ENCODE measurements around the gene ATG9B.
"Not testable (repeated sequence)": the region's sequence is repeated elsewhere in the genome, so short reads cannot be mapped to it uniquely, and the experiment has no call there.

Gene ATG9B

DNA sequence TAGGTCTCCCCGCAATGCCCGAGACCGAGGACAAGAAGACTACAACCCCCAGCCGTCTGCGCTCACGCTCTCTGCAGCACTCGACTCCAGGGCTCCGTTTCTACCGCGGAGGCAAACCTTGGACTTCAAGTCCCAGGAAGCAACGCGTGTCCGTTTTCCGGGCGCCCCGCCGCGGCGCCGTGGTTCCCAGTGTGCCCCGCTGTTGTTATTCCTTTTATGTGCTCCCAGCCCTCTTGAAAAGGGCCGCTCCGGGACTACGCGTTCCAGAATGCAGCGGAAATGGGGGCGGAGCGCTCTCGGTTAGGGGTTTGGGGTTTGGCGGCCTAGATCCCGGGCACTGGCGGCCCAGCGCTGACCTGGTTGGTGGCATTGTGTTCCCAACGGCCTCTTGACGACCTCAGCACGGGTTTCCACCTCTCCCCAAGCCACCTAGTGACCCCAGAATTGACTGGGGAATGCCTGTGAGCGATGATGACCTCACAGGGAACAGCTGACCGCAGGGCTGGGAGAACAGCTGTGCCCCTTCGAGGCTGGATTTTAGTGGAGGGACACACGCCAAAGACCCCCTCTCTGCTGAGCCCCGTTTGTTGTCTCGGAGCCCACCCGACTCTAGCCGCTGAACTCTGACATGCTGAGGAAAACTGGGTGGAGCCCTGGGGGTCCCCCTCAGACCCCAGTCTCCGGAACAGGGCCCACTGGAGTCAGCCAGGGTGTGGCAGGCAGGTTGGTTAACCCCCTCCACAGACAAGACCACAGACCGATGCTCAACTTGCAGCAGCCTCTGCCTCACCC is 33.9 kb upstream of the ATG9B start:
- peak; percentile 99 for DNase-seq (ENCODE audit: low spot score)

- DNase-seq (ENCODE audit: low spot score), result peak; percentile 36
These were observed 33.3 kb upstream of the ATG9B start, which contains the start of gene CDK5 for GRCh38 chr7:151057506-151057988. Gene CDK5, minus strand, starts transcription at chr7:151057897. Its CDS starts 49 bp downstream, at chr7:151057848.

DNA sequence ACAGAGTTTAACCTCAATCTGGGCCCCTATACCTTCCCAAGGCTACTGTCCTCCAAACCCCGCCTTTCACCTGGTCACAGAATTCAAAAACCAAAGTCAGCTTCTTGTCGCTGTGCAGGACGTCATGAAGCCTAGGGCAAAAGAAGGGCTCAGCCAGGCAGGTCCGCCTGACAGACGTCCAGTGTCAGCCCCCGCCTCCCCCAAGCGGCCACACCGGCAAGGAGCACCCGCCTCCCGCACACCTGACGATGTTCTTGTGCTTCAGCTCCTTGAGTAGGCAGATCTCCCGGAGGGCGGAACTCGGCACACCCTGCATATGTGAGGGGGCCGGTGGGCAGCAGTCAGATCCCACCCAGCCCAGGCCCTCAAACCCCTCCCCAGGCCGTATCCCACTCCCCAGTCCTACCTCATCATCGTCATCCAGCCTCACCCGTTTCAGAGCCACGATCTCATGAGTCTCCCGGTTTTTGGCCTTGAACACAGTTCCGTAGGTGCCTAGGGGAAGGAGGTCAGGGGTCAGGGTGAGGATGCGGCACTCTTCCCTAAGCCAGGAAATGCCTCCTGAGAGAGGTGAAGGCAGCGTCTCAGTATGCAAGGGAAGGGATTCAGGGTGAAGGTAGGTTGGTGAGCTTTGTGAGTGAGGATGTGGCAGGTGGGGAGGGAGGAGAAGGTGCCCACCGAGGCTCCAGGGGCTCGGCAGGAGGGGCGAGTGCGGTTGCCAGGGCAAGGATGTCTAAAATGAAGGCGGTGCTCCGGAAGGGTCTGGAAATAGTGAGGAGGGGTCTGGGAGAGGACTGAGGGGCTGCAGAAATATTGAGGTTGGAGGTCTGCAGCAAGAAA is 32.6 kb upstream of the ATG9B start:
- no peak for DNase-seq (ENCODE audit: low spot score)

- no peak for DNase-seq (ENCODE audit: low spot score)
These were observed 32.0 kb upstream of the ATG9B start for GRCh38 chr7:151056283-151056665.

DNA sequence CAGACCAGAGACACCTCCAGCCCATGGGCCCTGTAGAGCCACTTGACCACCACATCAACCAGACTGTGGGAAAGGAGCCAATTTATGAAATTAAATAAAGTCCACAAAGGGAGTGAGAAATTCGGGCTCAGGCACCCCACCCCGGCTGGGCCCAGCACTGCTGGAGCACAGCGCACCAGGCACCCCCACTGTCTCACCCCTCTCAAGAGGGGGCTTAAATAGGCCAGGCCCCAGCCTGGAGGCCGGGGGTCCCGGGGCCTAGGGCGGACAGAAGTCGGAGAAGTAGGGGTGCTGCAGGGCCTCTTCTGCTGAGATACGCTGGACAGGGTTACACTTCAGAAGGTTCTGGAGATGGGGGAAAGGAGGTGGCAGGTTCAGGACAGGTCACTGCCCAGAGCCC is 29.5 kb upstream of the ATG9B start:
- DNase-seq (ENCODE audit: low spot score), result no peak

GRCh38 chr7:151053096-151053495 is 28.8 kb upstream of the ATG9B start:
- DNase-seq (ENCODE audit: low spot score), result no peak

DNA sequence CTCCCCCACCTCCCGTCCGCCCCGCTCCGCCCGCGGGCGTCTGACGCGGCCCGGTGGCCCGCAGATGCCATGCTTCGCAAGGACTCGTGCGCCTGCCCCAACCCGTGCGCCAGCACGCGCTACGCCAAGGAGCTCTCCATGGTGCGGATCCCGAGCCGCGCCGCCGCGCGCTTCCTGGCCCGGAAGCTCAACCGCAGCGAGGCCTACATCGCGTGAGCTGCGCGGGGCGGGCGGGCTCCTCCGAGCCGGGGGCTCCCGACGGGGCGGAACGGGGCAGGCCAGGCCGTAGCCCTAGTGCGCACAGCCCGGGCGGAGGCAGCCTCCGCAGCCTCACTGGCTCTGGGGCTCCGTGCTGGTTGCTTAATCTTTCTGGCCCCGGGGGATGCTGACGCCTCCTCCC is 26.8 kb upstream of the ATG9B start:
- DNase-seq (ENCODE audit: low spot score), result peak; percentile 70

DNA sequence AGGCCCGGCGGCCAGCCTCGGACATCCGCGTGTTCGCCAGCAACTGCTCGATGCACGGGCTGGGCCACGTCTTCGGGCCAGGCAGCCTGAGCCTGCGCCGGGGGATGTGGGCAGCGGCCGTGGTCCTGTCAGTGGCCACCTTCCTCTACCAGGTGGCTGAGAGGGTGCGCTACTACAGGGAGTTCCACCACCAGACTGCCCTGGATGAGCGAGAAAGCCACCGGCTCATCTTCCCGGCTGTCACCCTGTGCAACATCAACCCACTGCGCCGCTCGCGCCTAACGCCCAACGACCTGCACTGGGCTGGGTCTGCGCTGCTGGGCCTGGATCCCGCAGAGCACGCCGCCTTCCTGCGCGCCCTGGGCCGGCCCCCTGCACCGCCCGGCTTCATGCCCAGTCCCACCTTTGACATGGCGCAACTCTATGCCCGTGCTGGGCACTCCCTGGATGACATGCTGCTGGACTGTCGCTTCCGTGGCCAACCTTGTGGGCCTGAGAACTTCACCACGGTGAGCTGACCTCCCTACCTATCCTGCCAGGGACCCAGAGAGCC is 24.7 kb upstream of the ATG9B start:
- no peak for DNase-seq (ENCODE audit: low spot score)

DNA sequence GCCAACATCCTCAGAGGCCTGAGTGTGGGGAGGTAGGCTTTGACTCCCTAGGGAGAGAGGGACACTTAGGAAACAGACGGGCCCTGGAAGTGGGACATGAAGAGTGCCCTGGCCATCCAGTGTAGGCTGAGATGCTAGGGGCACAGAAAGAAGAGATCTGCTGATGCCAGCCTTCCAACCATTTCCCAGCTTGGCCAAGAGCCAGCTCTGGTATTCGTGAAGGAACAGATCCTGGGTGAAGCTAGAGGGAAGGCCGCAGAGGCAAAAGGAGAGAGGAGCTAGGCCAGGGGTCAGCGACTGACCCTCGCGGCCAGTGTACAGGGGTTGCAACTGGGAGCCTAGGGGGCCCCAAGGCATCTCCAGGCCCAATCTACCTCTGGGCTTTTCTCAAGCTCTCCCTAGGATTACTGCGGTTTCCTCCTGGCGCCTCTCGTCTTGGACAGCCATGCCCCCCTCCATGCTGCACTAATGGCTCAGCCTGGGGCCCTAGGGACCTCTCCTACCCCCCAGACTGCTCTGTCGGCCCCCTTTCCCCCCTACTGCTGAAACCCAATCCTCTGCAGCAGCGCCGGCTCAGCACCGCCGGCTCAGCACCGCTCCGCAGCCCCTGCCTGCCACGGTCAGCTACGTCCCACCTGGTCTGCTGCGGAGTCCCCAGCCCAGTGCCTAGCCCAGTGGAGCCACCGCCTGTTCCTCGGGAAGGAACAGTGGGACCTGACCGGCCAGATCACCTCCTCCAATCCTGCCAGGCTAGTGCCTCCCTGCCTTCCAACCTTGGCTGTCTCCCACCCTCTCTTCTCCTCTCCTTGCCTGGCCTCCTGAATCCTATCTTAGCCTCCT is 23.9 kb upstream of the ATG9B start, which contains the start of gene ASIC3:
Gene ASIC3, plus strand, starts transcription at position 556 of the 840 bp plus-strand sequence. CDS start 355 bp downstream, outside the sequence.
- DNase-seq (ENCODE audit: low spot score), result no peak

GRCh38 chr7:151046603-151047573 is 22.6 kb upstream of the ATG9B start:
- peak; percentile 47 for DNase-seq (ENCODE audit: low spot score)

- DNase-seq (ENCODE audit: low spot score), result no peak
These were observed 21.7 kb upstream of the ATG9B start for GRCh38 chr7:151045967-151046366.

GRCh38 chr7:151045262-151045661 is 21.0 kb upstream of the ATG9B start:
- DNase-seq (ENCODE audit: low spot score), result no peak

- DNase-seq (ENCODE audit: low spot score), result no peak
These were observed 19.7 kb upstream of the ATG9B start for GRCh38 chr7:151043959-151044358.

- not testable (repeated sequence) for DNase-seq (ENCODE audit: low spot score)
These were observed 19.2 kb upstream of the ATG9B start for GRCh38 chr7:151043449-151043848.

- DNase-seq (ENCODE audit: low spot score), result no peak
These were observed 16.5 kb upstream of the ATG9B start for GRCh38 chr7:151040616-151041375.

- no peak for DNase-seq (ENCODE audit: low spot score)
These were observed 15.7 kb upstream of the ATG9B start for GRCh38 chr7:151039850-151040548.

DNA sequence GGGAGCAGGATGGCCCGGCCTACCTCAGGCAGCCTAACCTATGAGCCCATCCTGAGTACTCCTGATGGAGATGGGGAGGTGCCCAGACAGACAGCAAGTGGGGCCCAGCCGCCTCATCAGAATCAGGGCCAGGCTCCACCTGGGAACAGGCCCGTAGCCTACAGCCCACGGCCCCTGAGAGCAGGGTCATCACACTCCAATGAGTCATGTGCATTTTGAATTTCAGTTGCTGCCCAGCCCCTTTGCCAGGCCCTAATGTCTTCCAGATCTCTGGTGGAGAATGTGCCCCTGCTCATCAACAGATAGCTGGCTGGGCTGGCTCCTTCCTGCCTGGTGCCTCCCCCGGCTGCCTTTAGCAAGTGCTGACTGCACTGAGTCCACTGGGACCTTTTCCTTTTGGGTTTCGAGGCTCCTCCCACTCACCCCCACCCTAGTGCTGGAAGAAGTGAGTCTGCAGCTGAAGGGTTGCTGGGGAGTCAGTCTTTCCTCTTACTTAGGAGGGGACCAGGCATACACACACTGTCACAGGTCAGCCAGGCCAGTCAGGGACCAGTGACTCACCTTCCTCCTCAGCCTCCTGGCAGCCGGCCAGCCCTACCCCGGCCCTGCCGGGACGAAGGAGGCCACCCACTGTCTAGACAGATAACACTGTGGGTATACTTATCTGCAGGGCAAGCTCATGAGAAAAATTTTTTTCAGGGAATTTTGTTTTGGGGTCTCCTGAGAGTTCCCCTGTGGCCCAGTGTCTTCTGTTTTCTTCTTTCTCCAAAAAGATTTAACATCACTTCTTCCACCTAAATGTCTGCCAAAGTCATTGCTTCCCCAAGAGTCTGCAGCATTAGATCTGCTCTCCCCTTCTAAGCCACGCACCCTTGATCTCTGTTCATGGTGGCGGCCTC is 14.9 kb upstream of the ATG9B start:
- DNase-seq (ENCODE audit: low spot score), result peak; percentile 92

DNA sequence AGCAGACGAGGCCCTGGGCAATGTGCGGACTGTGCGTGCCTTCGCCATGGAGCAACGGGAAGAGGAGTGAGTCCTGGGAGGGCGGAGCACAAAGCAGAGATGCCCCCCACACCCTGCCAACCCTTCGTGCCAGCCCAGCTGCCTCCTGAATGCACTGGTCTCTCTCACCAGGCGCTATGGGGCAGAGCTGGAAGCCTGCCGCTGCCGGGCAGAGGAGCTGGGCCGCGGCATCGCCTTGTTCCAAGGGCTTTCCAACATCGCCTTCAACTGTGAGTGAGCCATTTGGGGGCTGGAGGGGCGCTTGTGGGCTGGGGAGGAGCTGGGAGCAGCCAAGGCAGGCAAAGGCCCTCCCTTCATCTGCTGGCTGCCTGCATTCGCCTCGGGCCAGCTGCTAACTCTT is 11.6 kb upstream of the ATG9B start:
- no peak for DNase-seq (ENCODE audit: low spot score)

All from AG08395 (cell line).